Uterus (tissue), 2 donors: ENCODE measurements around the gene LIFR.

Experiments
- CTCF ChIP-seq, 4 experiments: fragments of 200-600 bp in 2 of 4; fragments of 450-650 bp in 2 of 4; sonication (generic) in 2 of 4; IDR thresholded peaks; one replicate each; pipeline ENCODE4 v1.5.1; 2016 to 2019; ENCODE audit warnings: antibody characterized with exemption in 4 of 4, mild to moderate bottlenecking in 2 of 4, moderate library complexity in 1 of 4
- POLR2A ChIP-seq, 2 donors: fragments of 450-650 bp; IDR thresholded peaks; one replicate each; pipeline ENCODE4 v1.6.1; 2016; ENCODE audit warnings: antibody characterized with exemption in 2 of 2, mild to moderate bottlenecking in 1 of 2, moderate library complexity in 1 of 2

- TF ChIP-seq CTCF (IDR thresholded peaks at IDR 0.05): no peak
- TF ChIP-seq POLR2A (IDR thresholded peaks at IDR 0.05): no peak
Measured at GRCh38 chr5:38533286-38534155, 22.9 kb downstream of the LIFR start.
